Mucosa of stomach (tissue), 1 donor: ENCODE results near the gene HSD17B2.

Experiments
- H3K27me3 ChIP-seq: one replicate; pipeline ENCODE4 v1.7.0; 2013; ENCODE audit warnings: mild to moderate bottlenecking, low read length; ENCODE audit not compliant: control insufficient read depth, insufficient read depth
- H3K36me3 ChIP-seq: one replicate; pipeline ENCODE4 v1.7.0; 2013; ENCODE audit warnings: low read length; ENCODE audit not compliant: control insufficient read depth, insufficient read depth
- H3K4me1 ChIP-seq: one replicate; pipeline ENCODE4 v1.7.0; 2013; ENCODE audit warnings: mild to moderate bottlenecking, low read length; ENCODE audit not compliant: control insufficient read depth, insufficient read depth
- H3K4me3 ChIP-seq: one replicate; pipeline ENCODE4 v1.7.0; 2013; ENCODE audit warnings: low read length
- H3K9ac ChIP-seq: one replicate; pipeline ENCODE4 v1.7.0; 2013; ENCODE audit warnings: mild to moderate bottlenecking, low read length, moderate library complexity
- H3K9me3 ChIP-seq: one replicate; pipeline ENCODE4 v1.7.0; 2013; ENCODE audit warnings: mild to moderate bottlenecking, low read length, moderate library complexity; ENCODE audit not compliant: control insufficient read depth
- donor health status: Pancreatic carcinoma.

The HSD17B2 gene

DNA sequence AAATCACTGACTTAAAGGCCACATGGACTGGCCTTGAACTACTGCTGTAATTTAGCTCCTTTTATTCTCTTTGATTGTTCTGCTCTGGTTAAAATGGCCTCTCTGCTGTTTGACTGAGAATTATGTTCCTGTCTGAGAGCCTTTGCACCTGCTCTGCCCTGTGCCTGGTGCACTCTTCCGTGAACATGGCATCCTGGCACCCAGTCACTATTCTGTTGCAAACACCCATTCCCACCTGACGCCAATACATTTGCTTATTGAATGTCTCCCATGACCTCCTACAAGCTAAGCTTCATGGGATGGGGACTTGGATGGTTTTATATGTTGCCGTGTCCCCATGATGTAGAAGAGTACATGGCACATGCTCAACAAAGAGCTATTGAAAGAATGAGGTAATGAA, 20.1 kb downstream of the HSD17B2 start:
- H3K36me3 ChIP-seq, result no peaks in the 10 kb centered on the region
- H3K4me3 ChIP-seq, result no peak overlapping the region
- H3K9ac ChIP-seq, result no peak overlapping the region
- no peaks in the 10 kb centered on the region for H3K27me3 ChIP-seq
- peaks cover 43% of the 10 kb centered on the region for H3K4me1 ChIP-seq
- H3K9me3 ChIP-seq, result no peaks in the 10 kb centered on the region

DNA sequence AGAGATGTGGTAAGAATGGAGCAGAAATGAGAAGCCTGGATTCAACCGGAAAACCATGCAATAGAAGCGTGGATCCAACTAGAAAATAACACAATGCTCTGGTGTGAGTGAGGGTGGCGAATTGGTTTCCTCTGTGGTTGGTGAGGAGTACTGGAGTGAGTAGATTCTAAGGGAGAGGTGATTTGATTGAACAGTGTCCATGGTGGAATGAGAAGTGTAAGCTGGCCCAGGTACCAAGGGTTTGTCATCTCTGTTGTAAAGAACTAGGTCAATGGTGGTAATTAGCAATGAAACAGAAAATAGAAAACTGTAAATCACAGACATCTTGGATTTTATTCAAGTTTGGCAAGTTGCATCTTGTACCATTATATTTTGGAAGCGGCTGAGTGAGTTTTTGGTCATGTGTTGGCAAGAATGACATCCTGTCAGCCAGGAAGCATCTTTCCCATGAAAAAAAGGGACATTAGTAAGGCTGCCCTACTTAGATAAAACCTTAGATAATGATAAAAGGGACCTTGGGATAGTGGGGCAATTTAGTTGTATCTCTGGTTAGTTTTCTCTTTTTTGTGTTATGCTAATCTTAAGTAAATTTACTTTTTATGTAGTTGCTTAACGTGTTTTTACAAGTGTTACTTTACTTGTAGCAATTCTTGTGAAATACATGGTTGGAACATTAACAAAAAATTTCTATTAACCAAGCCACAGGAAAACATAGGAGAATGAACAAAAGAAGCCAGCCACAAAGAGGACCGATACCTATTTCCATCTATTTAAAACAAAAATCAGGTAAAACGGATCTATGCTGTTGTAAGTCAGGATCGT, 20.9 kb downstream of the HSD17B2 start:
- H3K27me3 ChIP-seq, result no peaks in the 10 kb centered on the region
- no peaks in the 10 kb centered on the region for H3K9me3 ChIP-seq
- H3K4me3 ChIP-seq, result no peak overlapping the region
- no peak overlapping the region for H3K9ac ChIP-seq
- H3K4me1 ChIP-seq, result peaks cover 42% of the 10 kb centered on the region
- no peaks in the 10 kb centered on the region for H3K36me3 ChIP-seq

GRCh38 chr16:82056550-82056896, 21.5 kb downstream of the HSD17B2 start:
- Histone ChIP-seq H3K4me3 (no peak overlapping the region), H3K36me3 (no peaks in the 10 kb centered on the region), H3K4me1 (peaks cover 36% of the 10 kb centered on the region), H3K9me3 (no peaks in the 10 kb centered on the region), H3K9ac (no peak overlapping the region), H3K27me3 (no peaks in the 10 kb centered on the region)

- H3K36me3 ChIP-seq, result no peaks in the 10 kb centered on the region
- no peak overlapping the region for H3K9ac ChIP-seq
- H3K4me1 ChIP-seq, result peaks cover 35% of the 10 kb centered on the region
- no peak overlapping the region for H3K4me3 ChIP-seq
- H3K9me3 ChIP-seq, result no peaks in the 10 kb centered on the region
- no peaks in the 10 kb centered on the region for H3K27me3 ChIP-seq
These were observed 24.3 kb downstream of the HSD17B2 start for GRCh38 chr16:82059161-82059982.

- no peaks in the 10 kb centered on the region for H3K9me3 ChIP-seq
- H3K27me3 ChIP-seq, result no peaks in the 10 kb centered on the region
- H3K4me3 ChIP-seq, result no peak overlapping the region
- no peaks in the 10 kb centered on the region for H3K36me3 ChIP-seq
- no peak overlapping the region for H3K9ac ChIP-seq
- H3K4me1 ChIP-seq, result peaks cover 39% of the 10 kb centered on the region
These were observed 24.9 kb downstream of the HSD17B2 start for GRCh38 chr16:82059983-82060421.

DNA sequence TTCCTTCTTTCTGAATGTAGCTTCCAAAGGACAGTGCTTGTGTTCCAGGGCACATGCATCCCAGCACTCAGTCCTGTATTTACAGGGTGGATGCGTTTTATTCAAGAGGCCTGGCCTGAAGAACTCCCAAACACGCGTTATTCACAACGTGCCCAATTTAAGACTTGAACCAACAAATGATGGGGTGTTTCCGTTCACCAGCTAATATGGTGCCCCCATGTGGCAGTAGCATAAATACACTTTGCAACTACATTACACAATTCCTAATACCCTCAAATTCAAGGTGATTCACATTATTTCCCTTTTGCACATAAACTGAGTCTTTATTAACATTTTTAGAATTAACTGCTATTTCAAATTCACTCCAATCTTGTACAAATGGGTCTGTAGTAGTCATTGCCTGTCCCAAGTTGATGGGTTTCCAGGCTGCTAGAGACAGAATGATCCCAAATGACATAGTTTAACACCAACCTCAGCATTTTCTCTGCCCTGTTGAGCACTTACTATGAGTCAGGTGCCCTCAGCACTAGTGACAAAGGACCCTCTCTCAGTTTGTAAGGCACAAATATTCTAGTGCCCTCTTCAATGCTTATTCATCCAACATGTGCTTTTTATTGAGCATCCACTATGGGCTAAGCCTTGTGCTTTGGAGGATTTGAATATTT, 26.9 kb downstream of the HSD17B2 start:
- Histone ChIP-seq H3K9me3 (no peaks in the 10 kb centered on the region), H3K4me1 (peaks cover 39% of the 10 kb centered on the region), H3K27me3 (no peaks in the 10 kb centered on the region), H3K9ac (no peak overlapping the region), H3K36me3 (no peaks in the 10 kb centered on the region), H3K4me3 (no peak overlapping the region)

GRCh38 chr16:82062645-82063058, 27.6 kb downstream of the HSD17B2 start:
- peaks cover 39% of the 10 kb centered on the region for H3K4me1 ChIP-seq
- no peaks in the 10 kb centered on the region for H3K27me3 ChIP-seq
- H3K9ac ChIP-seq, result no peak overlapping the region
- H3K9me3 ChIP-seq, result no peaks in the 10 kb centered on the region
- no peak overlapping the region for H3K4me3 ChIP-seq
- H3K36me3 ChIP-seq, result no peaks in the 10 kb centered on the region

DNA sequence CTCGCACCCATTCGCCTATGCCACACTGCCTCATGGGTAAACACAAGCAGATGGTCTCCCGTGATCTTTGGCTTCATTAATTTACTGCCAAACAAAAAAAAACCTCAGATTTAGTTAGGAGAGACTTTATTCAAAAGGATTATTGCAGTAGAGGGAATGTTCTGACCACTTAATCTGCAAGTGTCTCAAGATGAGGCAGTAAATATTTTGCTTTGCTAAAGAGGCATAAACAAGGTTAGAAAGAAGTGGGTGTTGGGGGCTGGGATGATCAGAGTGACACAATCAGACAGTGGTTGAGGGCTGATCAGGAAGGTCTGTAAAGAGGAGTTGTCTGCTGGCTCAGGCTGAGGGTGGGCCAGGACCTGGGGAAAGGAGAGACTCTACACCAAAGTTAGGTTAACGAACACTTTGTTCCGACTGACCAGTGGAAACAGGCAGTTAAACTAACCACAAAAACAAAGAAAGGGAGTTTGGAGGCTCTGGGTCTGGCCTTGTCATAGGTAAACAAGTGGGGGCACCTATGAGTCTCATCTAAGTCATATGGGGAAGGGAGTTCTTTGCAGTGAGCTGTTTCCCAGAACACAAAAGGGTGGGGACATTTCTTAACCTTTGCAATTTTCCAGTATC, 28.5 kb downstream of the HSD17B2 start:
- H3K27me3 ChIP-seq, result no peaks in the 10 kb centered on the region
- H3K4me1 ChIP-seq, result peaks cover 37% of the 10 kb centered on the region
- H3K9me3 ChIP-seq, result no peaks in the 10 kb centered on the region
- H3K36me3 ChIP-seq, result no peaks in the 10 kb centered on the region
- no peak overlapping the region for H3K9ac ChIP-seq
- no peak overlapping the region for H3K4me3 ChIP-seq

DNA sequence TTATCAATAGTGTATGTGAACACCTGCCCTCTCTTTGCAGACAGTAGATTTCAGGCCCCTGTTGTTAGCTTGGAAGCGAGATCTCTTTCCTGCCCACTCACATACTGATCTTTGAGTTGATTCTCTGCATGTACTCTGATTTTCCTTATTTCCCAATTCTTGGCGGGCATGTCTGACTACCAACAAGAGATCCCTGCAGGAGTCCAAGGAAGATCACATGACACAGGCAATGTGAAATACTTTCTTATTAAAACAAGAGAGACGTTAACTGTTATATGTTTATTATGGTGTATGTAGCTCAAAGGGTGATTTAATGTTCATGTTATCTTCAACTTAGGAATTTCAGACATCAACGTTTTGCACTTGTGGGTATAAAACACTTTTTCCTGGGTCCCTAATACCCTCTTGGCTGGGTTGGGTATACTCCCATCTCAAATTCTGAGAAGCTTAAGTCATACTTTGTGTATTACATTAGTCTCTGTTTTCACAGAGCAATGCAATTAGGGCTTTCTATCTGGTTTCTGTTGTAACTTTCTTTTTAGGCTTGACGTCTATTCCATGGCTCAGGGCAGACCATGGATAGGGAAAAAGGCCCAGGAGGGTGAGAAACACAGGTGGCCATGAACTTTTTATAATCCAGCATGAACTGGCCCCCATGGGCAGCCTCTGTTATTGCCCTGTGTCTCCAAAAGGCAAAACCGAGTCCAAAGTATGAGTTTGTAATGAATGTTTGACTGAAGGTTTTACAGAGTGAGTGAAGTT, 32.2 kb downstream of the HSD17B2 start:
- Histone ChIP-seq H3K36me3 (no peaks in the 10 kb centered on the region), H3K9me3 (no peaks in the 10 kb centered on the region), H3K9ac (no peak overlapping the region)

GRCh38 chr16:82067804-82068325, 32.8 kb downstream of the HSD17B2 start:
- Histone ChIP-seq H3K36me3 (no peaks in the 10 kb centered on the region), H3K4me3 (no peak overlapping the region), H3K27me3 (no peaks in the 10 kb centered on the region), H3K9me3 (no peaks in the 10 kb centered on the region), H3K4me1 (peaks cover 31% of the 10 kb centered on the region), H3K9ac (no peak overlapping the region)

More for the DNA sequence above, 32.2 kb downstream of the HSD17B2 start:
- Histone ChIP-seq H3K4me3 (no peak overlapping the region), H3K27me3 (no peaks in the 10 kb centered on the region), H3K4me1 (peaks cover 26% of the 10 kb centered on the region)
